Caco-2 (cell line): ENCODE data around the gene FHAD1. TPM values are rescaled to one million over a fixed set of nuclear protein-coding genes. Genes with fewer than 3 reads are reported as not detected.

Source experiments
- BruUV-seq: library from RNA; stranded (reverse); fragments of 400-500 nt; replicated peaks from 2 replicates; lab custom pipeline; 2021; lab: Mats Ljungman, UMichigan
- CTCF ChIA-PET: fragments of 300-600 bp; sonication (Branson Sonifier 250); formaldehyde crosslinking; loops from one replicate; lab custom pipeline; 2022; ENCODE audit warnings: antibody characterized with exemption; lab: Charles Lee
- POLR2A ChIA-PET: fragments of 300-600 bp; sonication (Branson Sonifier 250); formaldehyde crosslinking; loops from one replicate; lab custom pipeline; 2022; ENCODE audit warnings: antibody characterized with exemption; lab: Charles Lee
- DNase-seq, 2 experiments: peaks; one replicate each; pipeline versions ENCODE4 v3.0.0 to v3.0.0-alpha.2; 2020 to 2022
- H3K27me3 ChIP-seq: replicated peaks from 2 replicates; pipeline ENCODE4 v1.6.0; 2011; ENCODE audit warnings: low read length; ENCODE audit not compliant: control insufficient read depth, insufficient read depth
- H3K36me3 ChIP-seq: 2 replicates; pipeline ENCODE4 v1.5.1; 2011; ENCODE audit warnings: low read length; ENCODE audit not compliant: control insufficient read depth, insufficient read depth
- H3K4me1 ChIP-seq: fragments of 250-450 bp; sonication (Bioruptor Pico); 2 replicates; pipeline ENCODE4 v1.5.1; 2020; ENCODE audit warnings: mild to moderate bottlenecking
- H3K4me3 ChIP-seq: 2 replicates; pipeline ENCODE4 v1.5.1; 2011; ENCODE audit warnings: low read depth, mild to moderate bottlenecking, control low read depth, low read length
- H3K9me3 ChIP-seq: fragments of 250-450 bp; sonication (Bioruptor Pico); 2 replicates; pipeline ENCODE4 v1.5.1; 2020; ENCODE audit warnings: mild to moderate bottlenecking, moderate library complexity
- H3K27ac Mint-ChIP-seq: one replicate; pipeline ENCODE4 v1.8.0; 2022; ENCODE audit warnings: mixed read lengths; ENCODE audit not compliant: unreplicated experiment
- H3K27me3 Mint-ChIP-seq: one replicate; pipeline ENCODE4 v1.8.0; 2022; ENCODE audit warnings: mixed read lengths; ENCODE audit not compliant: insufficient read depth, unreplicated experiment
- H3K36me3 Mint-ChIP-seq: one replicate; pipeline ENCODE4 v1.8.0; 2022; ENCODE audit warnings: mild to moderate bottlenecking, mixed read lengths; ENCODE audit not compliant: insufficient read depth, unreplicated experiment
- H3K4me1 Mint-ChIP-seq: one replicate; pipeline ENCODE4 v1.8.0; 2022; ENCODE audit warnings: low read depth, mixed read lengths; ENCODE audit not compliant: unreplicated experiment
- H3K4me3 Mint-ChIP-seq: one replicate; pipeline ENCODE4 v1.8.0; 2022; ENCODE audit warnings: mild to moderate bottlenecking, moderate library complexity, mixed read lengths; ENCODE audit not compliant: unreplicated experiment
- H3K9me3 Mint-ChIP-seq: one replicate; pipeline ENCODE4 v1.8.0; 2022; ENCODE audit warnings: mixed read lengths; ENCODE audit not compliant: unreplicated experiment
- intact Hi-C: fragments of 100-400 bp; cut with micrococcal nuclease; formaldehyde crosslinking; loops from one replicate; pipeline ENCODE4 v1.10.0; 2022; ENCODE audit not compliant: unreplicated experiment
- total RNA-seq: library from RNA; stranded (reverse); gene quantifications from 2 replicates; pipeline ENCODE4 v1.2.3, GENCODE V29; 2022
- TF ChIP-seq, protein P1 (sequence below), 2 experiments: fragments of 200-600 bp in 1 of 2; IDR thresholded peaks; 1 replicate in 1 of 2; 2 replicates in 1 of 2; pipeline versions ENCODE4 v1.5.1 to v1.8.0; 2011 to 2022; ENCODE audit warnings: antibody characterized with exemption in 1 of 2, control low read depth in 1 of 2, inconsistent platforms in 1 of 2, low read depth in 1 of 2, low read length in 1 of 2, mild to moderate bottlenecking in 1 of 2, moderate library complexity in 1 of 2; ENCODE audit not compliant: insufficient read depth in 1 of 2, severe bottlenecking in 1 of 2, unreplicated experiment in 1 of 2

FHAD1 gene
- total RNA-seq, 1 experiment from 2014 or later, result 0.18 TPM

DNA sequence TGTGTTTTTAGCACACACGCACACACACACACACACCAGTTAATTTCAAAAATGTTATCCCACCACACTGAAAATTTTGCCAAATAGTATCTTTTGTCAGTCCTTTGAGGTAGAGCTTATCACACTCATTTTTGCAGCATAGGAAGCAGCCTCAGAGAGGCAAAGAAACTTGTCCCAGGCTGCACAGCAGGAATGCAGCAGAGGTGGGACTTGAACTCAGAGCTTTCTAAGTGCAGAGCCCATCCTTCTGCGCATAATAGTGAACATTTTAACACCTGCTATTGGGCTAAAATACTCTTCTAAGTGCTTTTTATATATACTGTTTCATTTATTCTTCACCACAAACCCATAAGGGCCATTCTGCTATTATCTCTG, 15.0 kb downstream of the FHAD1 start:
- Histone ChIP-seq H3K4me3 (no peak overlapping the region), H3K9me3 (no peaks in the 10 kb centered on the region), H3K4me1 (no peaks in the 10 kb centered on the region), H3K36me3 (no peaks in the 10 kb centered on the region), H3K27me3 (no peaks in the 10 kb centered on the region)
- ChIA-PET POLR2A (no interaction called here), CTCF (no interaction called here)
- Mint-ChIP-seq H3K27ac (no peak overlapping the region), H3K27me3 (no peaks in the 10 kb centered on the region), H3K36me3 (no peaks in the 10 kb centered on the region), H3K9me3 (no peaks in the 10 kb centered on the region), H3K4me1 (no peaks in the 10 kb centered on the region), H3K4me3 (no peak overlapping the region)
- intact Hi-C loops, result no loop called here
- BruUV-seq, result no TSS peak
- TF ChIP-seq, protein P1, sequence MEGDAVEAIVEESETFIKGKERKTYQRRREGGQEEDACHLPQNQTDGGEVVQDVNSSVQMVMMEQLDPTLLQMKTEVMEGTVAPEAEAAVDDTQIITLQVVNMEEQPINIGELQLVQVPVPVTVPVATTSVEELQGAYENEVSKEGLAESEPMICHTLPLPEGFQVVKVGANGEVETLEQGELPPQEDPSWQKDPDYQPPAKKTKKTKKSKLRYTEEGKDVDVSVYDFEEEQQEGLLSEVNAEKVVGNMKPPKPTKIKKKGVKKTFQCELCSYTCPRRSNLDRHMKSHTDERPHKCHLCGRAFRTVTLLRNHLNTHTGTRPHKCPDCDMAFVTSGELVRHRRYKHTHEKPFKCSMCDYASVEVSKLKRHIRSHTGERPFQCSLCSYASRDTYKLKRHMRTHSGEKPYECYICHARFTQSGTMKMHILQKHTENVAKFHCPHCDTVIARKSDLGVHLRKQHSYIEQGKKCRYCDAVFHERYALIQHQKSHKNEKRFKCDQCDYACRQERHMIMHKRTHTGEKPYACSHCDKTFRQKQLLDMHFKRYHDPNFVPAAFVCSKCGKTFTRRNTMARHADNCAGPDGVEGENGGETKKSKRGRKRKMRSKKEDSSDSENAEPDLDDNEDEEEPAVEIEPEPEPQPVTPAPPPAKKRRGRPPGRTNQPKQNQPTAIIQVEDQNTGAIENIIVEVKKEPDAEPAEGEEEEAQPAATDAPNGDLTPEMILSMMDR (IDR thresholded peaks at IDR 0.05; ENCODE audit: insufficient read depth in 1 of 2, low read depth in 1 of 2, low read length in 1 of 2, severe bottlenecking in 1 of 2, unreplicated experiment in 1 of 2), result no peak
- no peak for DNase-seq

DNA sequence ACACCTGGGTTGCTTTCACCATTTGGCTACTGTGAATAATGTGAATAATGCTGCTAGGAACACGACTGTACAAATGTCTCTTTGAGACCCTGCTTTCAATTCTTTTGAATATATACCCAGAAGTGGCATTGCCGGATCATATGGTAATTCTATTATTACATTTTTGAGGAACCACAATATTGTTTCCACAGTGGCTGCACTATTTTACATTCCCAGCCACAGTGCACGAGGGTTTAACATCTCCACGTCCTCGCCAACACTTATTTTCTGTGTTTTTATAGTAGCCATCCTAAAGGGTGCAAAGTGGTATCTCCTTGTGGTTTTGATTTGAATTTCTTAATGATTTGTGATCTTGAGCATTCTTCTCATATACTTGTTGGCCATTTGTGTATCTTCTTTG, 15.7 kb downstream of the FHAD1 start:
- Mint-ChIP-seq H3K4me1 (no peaks in the 10 kb centered on the region), H3K36me3 (no peaks in the 10 kb centered on the region), H3K27ac (no peak overlapping the region), H3K27me3 (no peaks in the 10 kb centered on the region), H3K9me3 (no peaks in the 10 kb centered on the region), H3K4me3 (no peak overlapping the region)
- intact Hi-C loops, result no loop called here
- TF ChIP-seq, protein P1 (IDR thresholded peaks at IDR 0.05; ENCODE audit: insufficient read depth in 1 of 2, low read depth in 1 of 2, low read length in 1 of 2, severe bottlenecking in 1 of 2, unreplicated experiment in 1 of 2), result no peak
- Histone ChIP-seq H3K4me1 (no peaks in the 10 kb centered on the region), H3K36me3 (no peaks in the 10 kb centered on the region), H3K9me3 (no peaks in the 10 kb centered on the region), H3K27me3 (no peaks in the 10 kb centered on the region), H3K4me3 (no peak overlapping the region)
- ChIA-PET CTCF (no interaction called here), POLR2A (no interaction called here)
- no peak for DNase-seq
- BruUV-seq, result no TSS peak

DNA sequence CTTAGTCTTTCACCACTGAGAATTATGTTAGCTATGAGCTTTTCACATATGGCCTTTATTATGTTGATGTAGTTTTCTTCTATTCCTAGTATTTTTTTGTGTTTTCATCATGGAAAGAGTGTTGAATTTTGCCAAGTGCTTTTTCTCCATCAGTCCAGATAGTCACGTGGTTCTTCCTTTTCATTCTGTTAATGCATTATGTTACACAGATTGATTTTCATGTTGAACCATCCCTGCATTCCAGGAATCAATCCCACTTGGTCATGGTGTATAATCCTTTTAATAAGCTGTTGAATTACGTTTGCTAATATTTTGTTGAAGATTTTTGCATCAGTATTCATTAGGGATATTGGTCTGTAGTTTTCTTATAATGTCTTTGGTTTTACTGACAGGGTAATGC, 17.7 kb downstream of the FHAD1 start:
- ChIA-PET CTCF (no interaction called here), POLR2A (no interaction called here)
- H3K4me1 Mint-ChIP-seq, result no peaks in the 10 kb centered on the region
- H3K27me3 Mint-ChIP-seq, result no peaks in the 10 kb centered on the region
- H3K9me3 Mint-ChIP-seq, result no peaks in the 10 kb centered on the region
- H3K36me3 Mint-ChIP-seq, result no peaks in the 10 kb centered on the region
- Histone ChIP-seq H3K27me3 (no peaks in the 10 kb centered on the region), H3K9me3 (no peaks in the 10 kb centered on the region), H3K4me3 (no peak overlapping the region), H3K36me3 (no peaks in the 10 kb centered on the region), H3K4me1 (no peaks in the 10 kb centered on the region)
- intact Hi-C loops, result no loop called here
- BruUV-seq, result no TSS peak
- no peak overlapping the region for H3K27ac Mint-ChIP-seq
- TF ChIP-seq, protein P1 (IDR thresholded peaks at IDR 0.05; ENCODE audit: insufficient read depth in 1 of 2, low read depth in 1 of 2, low read length in 1 of 2, severe bottlenecking in 1 of 2, unreplicated experiment in 1 of 2), result no peak
- H3K4me3 Mint-ChIP-seq, result no peak overlapping the region
- DNase-seq, result no peak
